Endothelial cell of umbilical vein (primary cell): ENCODE data around the gene SPSB2.

Experiments used
- GATA2 ChIP-seq: IDR thresholded peaks from 2 replicates; pipeline ENCODE4 v1.7.0; 2011; ENCODE audit warnings: low read depth, mild to moderate bottlenecking, moderate library complexity, mixed read lengths, low read length; ENCODE audit not compliant: insufficient read length, insufficient read depth
- POLR2A ChIP-seq: IDR thresholded peaks from 2 replicates; pipeline ENCODE4 v1.6.1; 2012; ENCODE audit warnings: low read depth, mild to moderate bottlenecking, control low read depth, low read length
- TF ChIP-seq, protein P1 (sequence below), 2 donors: IDR thresholded peaks; 1 replicate in 1 of 2; 2 replicates in 1 of 2; pipeline ENCODE4 v1.5.1; 2011; ENCODE audit warnings: low read length in 2 of 2, mild to moderate bottlenecking in 2 of 2, moderate library complexity in 2 of 2, control low read depth in 1 of 2, inconsistent platforms in 1 of 2, low read depth in 1 of 2; ENCODE audit not compliant: insufficient read depth in 1 of 2; ENCODE audit errors: extremely low read depth in 1 of 2
- TF ChIP-seq, protein P2 (sequence below): IDR thresholded peaks from 2 replicates; pipeline ENCODE4 v1.6.1; 2011; ENCODE audit not compliant: insufficient read depth, insufficient read length

DNA sequence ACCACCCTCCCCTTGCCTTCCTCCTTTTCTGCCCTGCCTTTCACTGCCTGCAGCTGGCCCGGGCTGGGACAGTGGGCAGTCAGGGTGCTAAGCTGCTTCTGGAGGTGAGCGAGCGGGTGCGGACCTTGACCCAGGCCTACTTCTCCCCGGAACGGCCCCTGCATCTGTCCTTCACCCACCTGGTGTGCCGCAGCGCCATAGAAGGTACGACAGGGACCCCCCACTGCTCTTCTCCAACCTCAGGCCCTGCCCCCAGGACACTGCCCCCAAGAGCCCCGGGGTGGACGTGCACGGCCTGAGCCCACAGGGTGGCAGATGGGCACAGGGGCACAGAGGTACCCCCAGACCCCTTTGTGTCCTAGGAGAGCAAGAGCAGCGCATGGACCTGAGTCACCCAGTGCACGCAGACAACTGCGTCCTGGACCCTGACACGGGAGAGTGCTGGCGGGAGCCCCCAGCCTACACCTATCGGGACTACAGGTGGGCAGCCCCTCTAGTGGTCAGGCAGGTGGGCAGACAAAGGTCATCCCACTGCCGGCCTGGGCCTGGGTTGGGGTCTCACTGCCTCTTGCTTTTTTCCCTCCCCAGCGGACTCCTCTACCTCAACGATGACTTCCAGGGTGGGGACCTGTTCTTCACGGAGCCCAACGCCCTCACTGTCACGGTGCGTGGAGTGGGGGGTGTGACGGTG, 35.6 kb downstream of the SPSB2 start:
- TF ChIP-seq, protein P1, sequence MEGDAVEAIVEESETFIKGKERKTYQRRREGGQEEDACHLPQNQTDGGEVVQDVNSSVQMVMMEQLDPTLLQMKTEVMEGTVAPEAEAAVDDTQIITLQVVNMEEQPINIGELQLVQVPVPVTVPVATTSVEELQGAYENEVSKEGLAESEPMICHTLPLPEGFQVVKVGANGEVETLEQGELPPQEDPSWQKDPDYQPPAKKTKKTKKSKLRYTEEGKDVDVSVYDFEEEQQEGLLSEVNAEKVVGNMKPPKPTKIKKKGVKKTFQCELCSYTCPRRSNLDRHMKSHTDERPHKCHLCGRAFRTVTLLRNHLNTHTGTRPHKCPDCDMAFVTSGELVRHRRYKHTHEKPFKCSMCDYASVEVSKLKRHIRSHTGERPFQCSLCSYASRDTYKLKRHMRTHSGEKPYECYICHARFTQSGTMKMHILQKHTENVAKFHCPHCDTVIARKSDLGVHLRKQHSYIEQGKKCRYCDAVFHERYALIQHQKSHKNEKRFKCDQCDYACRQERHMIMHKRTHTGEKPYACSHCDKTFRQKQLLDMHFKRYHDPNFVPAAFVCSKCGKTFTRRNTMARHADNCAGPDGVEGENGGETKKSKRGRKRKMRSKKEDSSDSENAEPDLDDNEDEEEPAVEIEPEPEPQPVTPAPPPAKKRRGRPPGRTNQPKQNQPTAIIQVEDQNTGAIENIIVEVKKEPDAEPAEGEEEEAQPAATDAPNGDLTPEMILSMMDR (IDR thresholded peaks at IDR 0.05; ENCODE audit: extremely low read depth in 1 of 2, insufficient read depth in 1 of 2, low read depth in 1 of 2, low read length in 2 of 2), result no peak
- TF ChIP-seq POLR2A (no peak), GATA2 (no peak)
- TF ChIP-seq, protein P2, sequence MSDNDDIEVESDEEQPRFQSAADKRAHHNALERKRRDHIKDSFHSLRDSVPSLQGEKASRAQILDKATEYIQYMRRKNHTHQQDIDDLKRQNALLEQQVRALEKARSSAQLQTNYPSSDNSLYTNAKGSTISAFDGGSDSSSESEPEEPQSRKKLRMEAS, result no peak
